Measurements from ENCODE around the gene SLC25A12.

DNA sequence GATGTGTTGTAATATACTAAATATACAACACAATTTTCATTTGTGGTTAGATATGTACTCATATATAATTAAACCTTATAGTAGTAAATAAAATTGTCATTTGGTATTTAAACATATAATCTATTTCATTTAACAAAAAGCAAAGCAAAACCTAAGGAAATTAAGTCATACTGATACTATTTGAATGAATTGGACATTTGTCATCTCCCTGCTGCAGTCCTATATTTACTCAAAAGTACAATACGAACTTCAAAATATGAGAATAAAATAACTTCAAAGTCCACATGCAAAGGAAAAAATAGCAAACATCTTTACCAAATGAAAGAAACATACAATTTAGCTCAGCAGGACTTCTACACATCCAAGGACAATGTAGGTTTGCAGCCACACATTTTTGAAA is 16.4 kb upstream of the SLC25A12 start:
- TF ChIP-seq, protein P1, sequence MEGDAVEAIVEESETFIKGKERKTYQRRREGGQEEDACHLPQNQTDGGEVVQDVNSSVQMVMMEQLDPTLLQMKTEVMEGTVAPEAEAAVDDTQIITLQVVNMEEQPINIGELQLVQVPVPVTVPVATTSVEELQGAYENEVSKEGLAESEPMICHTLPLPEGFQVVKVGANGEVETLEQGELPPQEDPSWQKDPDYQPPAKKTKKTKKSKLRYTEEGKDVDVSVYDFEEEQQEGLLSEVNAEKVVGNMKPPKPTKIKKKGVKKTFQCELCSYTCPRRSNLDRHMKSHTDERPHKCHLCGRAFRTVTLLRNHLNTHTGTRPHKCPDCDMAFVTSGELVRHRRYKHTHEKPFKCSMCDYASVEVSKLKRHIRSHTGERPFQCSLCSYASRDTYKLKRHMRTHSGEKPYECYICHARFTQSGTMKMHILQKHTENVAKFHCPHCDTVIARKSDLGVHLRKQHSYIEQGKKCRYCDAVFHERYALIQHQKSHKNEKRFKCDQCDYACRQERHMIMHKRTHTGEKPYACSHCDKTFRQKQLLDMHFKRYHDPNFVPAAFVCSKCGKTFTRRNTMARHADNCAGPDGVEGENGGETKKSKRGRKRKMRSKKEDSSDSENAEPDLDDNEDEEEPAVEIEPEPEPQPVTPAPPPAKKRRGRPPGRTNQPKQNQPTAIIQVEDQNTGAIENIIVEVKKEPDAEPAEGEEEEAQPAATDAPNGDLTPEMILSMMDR (IDR thresholded peaks at IDR 0.05): no peak
- TF ChIP-seq POLR2A (IDR thresholded peaks at IDR 0.05): no peak
